DMS114 treated with DMSO at 0.1 percent for 48 hours (cell line): ENCODE results near the gene GPR4.

Experiments
- DNase-seq: peaks from one replicate; lab custom pipeline; 2025; ENCODE audit not compliant: unreplicated experiment; lab: John Stamatoyannopoulos, UW

The GPR4 gene

DNA sequence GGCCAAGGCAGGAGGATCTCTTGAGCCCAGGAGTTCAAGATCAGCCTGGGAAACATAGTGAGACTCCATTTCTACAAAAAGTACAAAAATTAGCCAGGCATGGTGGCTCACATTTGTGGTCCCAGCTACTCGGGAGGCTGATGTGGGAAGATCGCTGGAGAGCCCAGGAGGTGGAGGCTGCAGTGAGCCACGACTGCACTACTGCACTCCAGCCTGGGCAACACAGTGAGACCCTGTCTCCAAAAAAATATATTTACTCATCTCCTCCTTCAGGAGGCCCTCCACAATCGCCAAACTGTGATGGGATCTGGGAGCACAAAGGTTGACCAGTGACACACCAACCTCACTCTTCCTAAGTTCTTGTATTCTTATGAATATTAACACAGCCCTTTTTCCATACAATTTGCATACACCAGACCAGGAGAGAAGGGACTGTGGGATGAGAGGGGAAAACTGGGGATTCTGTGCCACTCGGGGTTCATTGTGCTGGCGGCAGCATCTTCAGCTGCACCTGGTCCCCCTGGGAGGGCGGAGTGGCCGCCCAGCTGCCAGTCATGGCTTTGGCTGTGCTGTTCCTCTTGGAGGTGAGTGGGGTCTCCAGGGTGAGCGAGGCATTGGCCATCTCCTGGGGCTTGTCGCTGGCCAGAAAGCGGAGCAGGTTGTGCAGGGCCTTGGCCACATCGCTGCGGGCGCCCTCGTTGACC lies 11.6 kb downstream of the GPR4 start:
- DNase-seq, result no peak

DNA sequence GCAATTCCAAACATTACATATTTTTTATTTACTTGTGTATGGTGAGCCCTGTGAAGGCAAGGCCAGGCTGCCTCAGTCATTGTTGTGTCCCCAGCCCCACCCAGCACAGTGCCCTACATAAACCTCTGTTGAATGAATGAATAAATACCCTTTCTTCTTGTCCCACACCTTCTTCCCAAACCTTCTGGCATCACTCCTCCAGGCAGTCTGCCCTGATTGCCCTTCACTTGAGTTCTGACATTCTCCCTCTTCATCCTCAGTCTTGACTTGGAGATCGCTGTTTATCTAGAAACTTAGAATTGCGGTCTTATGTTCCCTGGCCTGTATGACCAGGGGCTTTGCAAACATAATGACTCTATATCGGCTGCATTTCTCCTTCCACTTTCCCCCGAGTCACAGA lies 12.2 kb downstream of the GPR4 start:
- no peak for DNase-seq

DNA sequence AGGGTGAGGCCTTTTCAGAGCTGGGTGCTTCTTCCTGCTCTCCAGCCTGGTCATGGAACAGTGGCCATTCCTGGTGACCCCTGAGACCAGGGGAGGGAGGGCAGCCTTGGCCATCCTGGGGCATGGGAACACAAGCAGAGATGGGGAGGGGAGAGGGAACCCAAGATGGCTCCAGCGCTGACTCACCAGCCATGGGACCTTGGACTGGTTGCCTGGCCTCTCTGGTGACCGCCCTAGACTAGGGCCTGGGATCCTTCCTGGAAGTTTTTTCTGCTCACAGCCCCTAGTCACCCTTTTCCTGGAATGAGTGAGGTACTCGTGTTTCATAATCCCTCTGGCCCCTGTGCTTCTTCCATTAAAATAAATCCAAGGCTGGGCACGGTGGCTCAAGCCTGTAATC lies 14.1 kb downstream of the GPR4 start:
- DNase-seq, result no peak

DNA sequence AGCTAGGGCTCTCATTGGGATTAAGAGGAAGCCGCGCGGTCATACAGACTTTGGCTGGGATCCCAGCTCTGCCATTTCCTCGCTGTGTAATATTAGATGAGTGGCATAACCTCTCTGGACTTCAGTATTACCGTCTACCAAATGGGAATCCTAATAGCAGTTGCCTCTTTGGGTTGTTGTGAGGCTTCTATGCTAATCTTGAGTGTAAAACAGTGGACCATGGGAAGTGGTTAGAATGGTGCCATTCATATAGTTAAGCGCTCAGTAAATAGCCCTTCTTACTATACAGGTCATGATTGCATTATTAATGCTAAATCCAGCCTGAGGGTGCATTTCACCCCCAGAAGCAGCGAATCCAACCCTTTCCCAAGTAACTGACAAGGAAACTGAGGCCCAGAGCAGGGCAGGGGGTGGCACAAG lies 16.8 kb downstream of the GPR4 start:
- no peak for DNase-seq

DNA sequence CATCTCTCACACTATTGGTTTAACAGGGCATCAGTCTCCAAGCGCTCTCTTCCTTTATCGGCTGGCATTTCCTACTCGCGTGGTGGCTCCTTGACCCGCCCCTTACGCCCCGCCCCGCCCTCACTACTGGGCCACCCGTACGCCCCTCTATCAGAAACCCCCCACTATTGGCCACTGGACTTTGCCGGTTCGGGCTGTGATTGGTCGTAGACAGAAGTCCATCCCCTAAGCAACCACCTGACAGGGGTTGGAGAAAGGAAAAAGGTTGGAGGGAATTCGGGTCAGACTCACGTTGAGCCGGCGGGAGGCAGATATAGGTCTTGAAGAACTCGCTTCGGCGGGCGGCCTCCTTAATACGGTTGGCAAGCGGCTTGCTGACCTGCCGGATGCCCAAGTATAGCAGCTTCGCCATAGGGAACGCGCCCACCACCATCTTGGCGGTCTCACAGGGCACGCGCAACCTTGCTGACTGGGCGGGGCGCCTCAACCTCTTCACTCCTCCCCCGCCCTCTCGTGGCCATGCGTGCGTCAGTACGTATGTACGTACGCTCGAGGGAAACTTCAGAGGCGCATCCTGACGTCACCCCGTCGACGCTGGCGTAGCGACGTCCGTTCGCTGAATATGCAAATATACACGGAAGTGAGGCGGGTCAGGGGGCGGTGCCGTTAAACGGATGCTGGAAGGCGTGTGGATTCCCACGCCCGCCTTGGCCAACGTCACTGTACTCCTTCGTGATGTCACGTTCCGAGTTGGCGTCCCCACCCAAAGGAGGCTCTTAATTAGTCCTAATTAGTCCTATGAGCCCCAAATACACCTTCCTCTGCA lies 17.5 kb downstream of the GPR4 start, which contains the start of gene OPA3:
TSS of gene OPA3 (minus strand) at position 471 of the 826 bp plus-strand sequence. CDS start at position 433, 38 bp downstream.
- DNase-seq, result peak; percentile 96

DNA sequence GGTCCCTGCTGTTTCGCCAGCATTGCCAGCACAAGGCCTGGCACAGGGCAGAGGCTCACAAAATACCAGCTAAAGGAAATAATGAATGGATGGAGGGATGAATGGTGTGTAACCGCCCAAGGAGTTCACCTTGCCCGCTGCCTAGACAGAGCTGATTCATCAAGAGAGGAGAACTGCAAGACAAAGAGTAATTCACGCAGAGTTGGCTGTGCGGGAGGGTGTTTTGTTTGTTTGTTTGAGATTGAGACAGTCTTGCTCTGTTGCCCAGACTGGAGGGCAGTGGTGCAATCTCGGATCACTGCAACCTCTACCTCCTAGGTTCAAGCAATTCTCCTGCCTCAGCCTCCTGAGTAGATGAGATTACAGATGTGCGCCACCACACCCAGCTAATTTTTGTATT lies 20.4 kb downstream of the GPR4 start:
- DNase-seq, result no peak

DNA sequence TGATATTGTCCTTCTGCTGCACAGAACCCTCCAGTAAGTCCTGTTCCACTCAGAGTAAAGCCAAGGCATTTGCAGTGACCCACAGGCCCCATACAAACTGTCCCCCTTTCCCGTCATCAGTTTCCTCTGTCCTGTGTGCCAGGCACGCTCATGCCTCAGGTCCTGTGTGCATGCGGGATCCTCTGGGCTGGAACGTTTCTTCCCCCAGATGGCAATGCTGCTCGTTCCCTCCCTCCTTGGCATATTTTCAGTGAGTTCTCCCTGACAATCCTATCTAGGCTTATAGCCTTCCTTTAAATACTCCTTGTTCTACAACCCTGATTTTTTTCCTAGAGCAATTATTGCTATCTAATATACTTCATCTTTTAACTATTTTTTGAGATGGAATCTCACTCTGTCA lies 23.2 kb downstream of the GPR4 start:
- DNase-seq, result no peak

DNA sequence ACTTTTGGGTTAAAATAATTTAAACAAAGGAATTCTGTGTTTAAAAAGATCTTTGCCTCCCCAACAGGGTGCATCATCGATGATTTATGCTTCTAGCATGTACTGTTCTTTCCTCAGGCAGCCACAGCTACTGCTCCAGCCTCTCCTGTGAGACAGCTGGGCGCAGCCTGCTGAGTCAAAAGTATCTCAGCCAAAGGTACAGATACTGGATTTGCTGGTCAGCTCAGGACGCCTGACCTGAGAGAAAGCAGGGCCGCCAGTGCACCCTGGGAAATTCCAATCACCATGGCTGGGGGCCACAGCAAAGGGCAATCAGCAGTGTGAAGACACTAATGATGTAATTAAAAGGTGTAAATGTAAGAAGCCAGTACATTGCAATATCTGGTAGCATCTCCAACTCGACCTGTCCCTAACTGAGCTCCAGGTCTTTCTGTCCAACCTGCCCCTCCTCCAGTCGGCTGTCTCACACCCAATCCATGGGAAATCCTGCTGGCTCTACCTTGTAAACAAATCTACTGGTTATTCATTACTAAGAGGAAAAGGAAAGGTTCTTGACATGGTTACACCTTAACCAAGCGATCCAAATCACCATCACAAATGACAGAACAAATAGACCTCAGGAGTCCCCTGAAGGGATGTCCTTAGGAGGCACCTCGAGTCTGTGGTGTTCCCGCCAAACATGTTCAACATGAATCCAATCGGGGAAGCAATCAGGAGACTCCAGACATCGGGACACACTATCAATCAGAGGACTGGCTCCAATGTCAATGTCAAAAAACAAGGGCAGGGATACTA lies 24.7 kb downstream of the GPR4 start:
- no peak for DNase-seq

DNA sequence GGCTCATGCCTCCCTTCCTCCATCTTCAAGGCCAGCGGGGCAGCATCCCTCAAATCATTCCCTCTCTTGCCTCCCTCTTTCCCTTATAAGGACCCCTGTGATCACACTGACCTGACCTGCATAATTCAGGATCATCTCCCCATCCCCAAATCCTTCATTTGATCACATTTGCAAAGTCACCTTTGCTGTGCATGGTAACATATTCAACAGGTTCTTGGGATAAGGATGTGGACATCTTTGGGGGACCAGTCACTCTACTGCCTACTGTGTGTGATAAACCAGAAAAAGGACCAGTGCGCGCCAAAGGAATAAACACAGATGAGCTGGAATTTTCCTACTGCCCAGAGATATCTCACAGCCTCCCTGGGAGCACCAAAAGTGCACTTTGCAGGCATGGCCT lies 25.3 kb downstream of the GPR4 start:
- DNase-seq, result no peak

DNA sequence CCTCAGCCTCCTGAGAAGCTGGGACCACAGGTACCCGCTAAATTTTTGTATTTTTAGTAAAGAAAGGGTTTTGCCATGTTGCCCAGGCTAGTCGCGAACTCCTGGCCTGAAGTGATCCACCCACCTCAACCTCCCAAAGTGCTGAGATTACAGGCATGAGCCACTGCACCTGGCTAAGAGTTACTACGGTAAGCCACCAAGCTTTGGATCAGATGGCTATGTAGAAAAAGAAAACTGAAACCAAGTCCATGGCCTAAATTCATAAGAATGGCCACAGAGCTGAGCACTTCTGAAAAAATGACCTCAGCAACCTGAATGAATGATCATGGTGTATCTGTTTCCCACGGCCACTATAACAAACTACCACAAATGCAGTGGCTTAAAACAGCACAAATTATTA lies 26.8 kb downstream of the GPR4 start:
- no peak for DNase-seq

DNA sequence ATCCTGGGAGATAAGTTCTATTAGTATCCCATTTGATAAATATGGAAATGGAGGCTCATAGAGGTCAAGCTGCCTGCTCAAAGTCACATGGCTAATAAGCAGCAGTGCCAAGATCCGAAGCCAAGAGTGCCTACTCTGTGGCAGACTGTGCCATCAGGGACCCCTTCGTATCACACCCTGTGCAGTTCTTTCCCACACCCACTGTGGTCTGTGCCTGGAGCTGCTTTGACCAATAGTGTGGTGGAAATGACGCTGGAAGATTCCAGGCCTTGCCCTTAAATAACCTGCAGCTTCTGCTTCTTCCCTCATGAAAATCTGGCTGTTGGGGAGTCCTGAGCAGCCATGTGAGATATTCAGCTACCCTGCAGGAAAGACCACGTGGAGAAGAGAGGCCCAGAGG lies 27.5 kb downstream of the GPR4 start:
- DNase-seq, result no peak

DNA sequence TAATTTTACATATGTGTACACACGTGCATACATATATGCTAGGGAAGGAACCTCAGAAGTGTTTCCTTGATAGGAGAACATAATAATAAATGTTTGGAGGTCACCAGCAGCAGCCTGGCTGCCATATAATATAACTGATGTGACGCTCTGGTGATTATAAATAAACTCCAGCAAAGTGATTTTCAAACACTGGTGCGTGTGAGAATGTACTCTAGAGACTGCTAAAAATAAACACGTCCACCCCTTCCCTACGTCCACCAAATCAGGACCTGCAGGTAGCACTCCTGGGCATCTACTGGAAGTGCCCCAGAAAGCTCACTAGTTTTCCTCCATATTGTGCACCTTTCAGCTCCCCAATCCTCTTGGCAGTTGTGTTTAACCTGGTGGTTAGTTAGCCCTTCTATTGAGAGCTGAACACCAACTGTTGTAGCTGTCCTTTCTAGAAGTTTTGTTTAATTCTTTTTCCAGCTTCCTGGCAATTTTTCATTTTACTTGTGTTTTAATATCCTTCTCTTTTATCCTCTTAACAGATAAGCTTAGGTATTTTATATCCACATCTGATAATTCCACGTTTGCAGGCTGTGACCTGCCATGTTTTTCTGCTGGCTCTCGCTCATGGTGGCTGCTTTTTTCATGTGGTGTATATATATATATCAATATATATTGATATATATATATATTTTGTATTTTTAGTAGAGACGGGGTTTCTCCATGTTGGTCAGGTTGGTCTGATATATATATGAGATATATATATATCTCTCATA lies 30.4 kb downstream of the GPR4 start:
- no peak for DNase-seq

DNA sequence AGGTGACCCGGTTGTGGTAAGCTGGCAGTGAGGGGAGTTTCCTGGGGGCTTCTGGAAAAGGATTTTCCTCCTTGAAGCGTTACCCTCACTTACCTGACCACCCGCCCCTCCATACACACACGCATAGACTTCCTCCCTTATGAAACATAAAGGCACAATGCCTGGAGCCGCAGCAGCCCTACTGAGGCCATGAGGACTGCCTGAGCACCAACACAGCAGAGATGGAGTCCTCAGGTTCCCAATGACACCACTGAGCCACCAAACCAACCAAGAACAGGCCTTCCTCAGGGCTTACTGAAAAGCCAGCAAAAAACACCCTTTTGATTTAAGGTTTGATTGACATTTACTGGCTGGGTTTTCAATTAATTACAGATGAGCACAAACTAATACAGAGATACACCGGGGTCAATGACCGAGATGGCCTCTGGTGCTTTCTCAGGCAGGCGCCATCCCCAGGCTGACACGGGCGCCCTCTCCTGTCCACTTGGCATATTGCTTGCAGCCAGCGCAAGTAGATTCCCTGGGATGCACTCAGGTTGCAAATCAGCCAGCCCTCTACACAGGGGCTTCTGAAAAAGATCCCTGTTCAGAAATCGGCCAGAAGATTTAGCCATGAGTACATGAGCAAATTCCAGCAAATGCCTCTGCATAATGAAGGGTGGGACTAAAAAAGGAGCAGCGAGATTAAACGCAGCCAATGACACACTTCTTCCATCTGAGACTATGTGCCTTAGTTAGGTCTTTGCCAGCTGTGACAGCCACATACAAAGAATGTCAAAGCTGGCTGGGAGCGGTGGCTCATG lies 32.2 kb downstream of the GPR4 start:
- DNase-seq, result no peak

DNA sequence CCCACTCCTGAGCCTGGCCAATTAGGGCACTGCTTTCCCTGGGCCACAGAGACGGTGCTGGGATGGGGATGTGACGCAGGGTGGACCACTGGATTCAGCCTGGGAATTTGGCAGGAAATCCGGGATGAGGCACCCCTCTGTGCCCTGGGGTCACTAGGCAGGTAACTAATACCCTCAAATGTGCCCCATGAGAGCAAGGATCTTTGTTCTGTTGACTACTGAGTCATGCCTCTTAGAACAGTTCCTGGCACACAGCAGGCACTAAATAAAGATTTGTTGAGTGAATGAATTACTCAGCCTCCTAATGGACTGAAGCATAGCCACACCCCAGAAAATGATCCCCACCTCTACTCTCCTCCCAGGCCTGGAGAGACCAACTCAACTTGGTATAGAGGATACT lies 33.3 kb downstream of the GPR4 start:
- no peak for DNase-seq

DNA sequence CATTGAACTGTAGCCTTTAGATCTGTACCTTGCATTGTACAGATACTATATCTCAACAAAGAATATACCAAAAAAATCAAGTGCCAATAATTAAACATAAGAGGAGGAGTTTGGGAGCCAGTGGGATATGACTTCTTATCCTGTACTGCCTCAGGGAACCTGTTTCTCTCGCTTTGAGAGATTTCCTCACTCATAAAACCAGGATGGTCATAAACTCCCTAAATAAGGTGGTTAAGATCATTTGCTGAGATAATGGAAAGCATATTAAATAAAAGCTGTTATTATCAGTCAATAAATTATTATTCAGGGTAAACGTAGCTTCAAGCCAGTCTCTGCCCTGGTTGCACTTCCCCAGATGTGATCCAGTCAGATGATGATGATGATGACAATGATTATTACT lies 34.4 kb downstream of the GPR4 start:
- no peak for DNase-seq

DNA sequence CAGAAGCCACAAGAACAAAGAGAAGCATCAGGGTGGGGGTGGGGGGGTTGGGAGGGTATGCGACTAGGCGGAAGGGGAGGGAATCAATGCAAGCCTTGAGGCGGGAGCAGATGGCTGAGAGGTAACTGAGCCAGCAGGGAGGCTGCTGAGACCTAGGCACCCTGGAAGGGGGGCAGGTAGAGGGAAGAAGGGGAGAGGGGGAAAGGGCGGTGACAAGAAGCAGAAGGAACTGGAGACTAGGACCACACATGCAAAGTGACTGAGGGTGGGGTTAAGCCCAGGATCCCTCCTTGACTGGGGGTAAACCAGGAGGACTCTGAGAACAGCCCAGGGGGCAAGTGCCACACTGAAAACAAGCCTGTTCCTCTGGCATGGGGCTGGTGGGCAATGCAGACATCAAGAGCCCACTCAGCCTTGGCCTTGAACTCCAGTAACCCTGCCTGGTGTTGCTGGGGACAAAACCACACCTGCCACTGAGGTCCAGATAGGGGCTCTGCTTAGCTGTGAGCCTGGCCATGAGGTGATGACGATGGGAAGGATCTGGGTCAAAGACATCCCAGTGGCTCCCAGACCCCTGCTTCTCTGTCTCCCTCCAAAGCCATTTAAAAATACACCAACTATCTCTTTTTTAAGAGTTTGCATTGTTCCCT lies 37.8 kb downstream of the GPR4 start:
- DNase-seq, result no peak

DNA sequence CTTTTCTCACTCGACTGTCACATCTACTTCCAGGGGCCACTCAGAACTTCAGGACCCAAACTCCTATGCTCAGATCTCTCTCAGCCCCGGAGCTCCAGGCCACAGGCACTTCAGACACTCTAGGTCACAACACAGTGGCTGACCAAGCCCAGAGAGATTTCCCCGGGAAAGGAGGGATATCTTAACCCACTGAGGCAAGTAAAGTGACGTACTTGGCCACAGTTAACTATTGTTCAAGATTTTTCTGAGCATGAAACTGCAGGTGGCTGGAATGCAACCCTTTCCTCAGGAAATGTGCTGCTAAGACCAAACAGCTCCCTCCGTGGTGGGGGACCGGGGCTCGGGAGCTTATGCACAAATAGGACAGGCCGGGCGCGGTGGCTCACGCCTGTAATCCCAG lies 41.3 kb downstream of the GPR4 start:
- DNase-seq, result no peak

DNA sequence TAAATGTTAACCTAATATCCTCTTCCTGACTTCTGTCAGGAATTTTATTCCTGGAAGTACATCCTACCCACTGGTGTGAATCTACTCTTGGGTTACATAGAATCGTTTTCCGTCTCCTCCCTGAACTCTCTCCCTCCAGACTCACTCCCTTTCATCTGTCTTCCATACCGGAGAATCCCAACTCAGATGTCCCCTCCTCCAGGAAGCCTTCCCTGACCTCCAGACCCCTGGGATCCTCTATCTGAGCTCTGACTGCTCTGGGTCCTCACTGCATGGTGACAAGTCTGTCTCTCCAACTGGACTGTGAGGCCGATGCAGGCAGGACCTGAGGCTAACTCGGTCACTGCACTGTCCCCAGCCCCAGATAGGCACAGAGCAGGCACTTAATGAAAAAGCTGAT lies 42.0 kb downstream of the GPR4 start:
- DNase-seq, result no peak

DNA sequence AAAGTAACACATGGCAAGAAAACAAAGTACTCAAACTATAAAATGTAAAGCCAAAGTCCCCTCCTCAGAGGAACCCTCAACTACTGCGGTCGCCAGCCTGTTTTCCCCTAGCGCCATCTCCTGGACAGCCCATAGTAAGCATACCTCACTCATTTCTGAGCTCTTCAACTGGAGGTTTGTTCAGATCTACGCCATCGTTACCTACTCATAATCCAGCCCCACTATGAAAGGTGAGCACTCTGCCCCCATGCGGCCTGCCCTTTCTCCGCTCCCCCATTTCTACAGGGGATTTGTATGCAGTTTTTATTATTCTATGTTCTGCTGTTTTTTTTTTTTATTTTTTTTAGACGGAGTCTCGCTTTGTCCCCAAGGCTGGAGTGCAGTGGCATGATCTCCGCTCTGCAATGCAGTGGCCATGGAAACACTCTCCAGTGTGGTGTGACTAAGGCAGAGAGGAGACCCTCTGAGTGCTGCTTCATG lies 43.6 kb downstream of the GPR4 start:
- no peak for DNase-seq

DNA sequence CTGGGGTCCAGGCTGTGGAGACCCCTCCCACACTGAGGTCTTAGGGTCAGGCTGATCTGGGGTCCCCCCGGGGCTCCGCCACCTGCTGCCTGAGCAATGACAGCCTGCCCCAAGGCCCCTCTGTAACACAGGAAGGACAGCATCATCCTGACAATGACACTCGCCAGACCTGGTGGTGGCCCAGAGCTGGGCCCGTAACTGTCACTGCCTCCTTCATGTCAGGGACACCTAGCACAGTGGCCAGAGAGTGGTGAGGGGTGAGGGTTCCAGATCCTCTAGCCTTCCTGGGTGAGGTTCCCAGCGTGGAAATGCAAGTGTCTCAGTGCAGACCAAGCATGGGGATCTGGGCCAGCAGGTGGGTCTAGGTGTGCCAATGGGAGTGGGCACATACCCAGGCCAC lies 45.2 kb downstream of the GPR4 start:
- DNase-seq, result no peak
